Left renal pelvis (tissue), 4 donors: ENCODE measurements around the gene C21orf58. TPM values are rescaled to one million over a fixed set of nuclear protein-coding genes. Genes with fewer than 3 reads are reported as not detected.
"Not testable (repeated sequence)": the region's sequence is repeated elsewhere in the genome, so short reads cannot be mapped to it uniquely, and the experiment has no call there.

ENCODE experiments used
- DNase-seq, 4 donors: peaks; one replicate each; pipeline ENCODE4 v3.0.0-alpha.2; 2013; ENCODE audit warnings: low read depth in 4 of 4, low spot score in 3 of 4
- polyA plus RNA-seq, 4 donors: library from polyadenylated mRNA; unstranded; fragments of 120-200 nt; gene quantifications; one replicate each; pipeline ENCODE4 v1.2.1, GENCODE V29; 2013; ENCODE audit not compliant: insufficient read length in 4 of 4

Gene C21orf58
- polyA plus RNA-seq, 4 donors, result 7.8 to 23.4 (median 10.0) TPM

DNA sequence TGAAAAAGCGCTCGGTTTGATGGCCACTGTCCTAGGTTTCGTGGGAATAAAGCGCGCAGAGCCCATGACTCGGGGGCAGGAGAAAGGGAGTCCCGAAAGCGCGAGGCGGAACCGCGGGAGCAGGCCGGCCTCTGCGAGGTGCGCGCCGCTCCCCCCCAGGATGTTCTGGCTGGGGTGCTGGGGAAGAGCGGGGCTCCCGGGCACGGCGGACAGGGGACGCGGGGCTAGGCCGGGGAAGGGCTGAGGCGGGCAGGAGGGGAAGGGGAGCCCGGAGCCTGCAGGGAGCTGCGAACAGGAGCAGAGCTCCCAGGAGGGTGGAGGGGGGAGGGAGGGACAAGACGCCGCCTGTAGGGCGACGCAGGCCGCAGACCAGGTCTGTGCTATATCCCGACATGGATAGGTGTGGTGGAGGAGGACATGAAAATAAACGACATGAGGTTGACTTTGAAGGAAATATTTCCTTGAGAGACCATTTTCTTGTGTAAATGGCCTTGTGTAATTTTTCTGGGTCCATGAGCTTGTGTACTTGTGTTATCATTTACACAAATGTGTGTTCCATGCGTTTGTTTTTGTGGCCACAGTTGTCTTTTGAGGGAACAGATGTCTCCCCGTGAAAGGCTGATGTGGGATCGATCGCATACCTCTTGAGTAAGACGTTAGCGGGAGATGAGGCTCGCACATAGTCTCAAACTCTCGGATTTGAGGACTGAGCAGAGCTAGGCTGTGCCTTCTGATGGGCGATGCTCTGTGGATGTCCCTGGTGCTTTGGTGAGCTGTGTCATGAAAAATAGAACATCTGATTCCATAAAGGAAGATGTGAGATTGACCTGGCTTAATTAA, 1.6 kb upstream of the C21orf58 start:
- no peak for DNase-seq

DNA sequence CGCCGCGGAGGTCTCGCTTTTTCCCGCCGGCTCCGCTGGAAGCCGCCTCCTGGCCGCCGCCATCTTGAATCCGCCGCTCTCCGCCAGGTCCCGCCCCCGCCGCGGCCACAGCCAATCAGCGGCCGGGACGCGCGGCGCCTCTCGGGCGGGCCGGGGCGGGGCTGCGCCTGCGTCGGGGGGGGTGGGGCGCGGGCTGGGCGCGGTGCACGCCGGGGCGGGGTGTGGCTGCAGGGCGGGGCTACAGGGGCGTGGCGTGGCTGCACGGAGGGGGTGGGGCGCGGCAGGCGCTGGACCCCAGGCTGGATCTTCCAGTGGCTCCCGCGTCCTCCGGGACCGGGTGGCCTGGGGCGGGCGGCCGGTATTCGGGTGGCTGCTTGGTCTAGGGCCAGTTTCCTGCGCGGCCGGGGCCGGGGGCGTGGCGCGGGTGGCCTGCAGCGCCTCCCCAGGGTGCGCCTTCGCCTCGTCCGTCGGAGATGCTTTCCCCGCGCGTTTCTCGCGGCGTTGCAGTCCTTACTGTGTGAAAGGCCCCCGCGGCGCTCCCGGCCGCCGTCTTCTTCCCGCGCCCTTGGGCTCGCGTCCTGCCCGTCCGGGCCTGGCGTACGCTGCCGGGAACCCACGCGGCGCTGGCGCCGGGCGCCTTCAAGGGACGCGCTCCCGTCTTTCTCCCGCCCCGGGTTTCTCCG, 861 bp upstream of the C21orf58 start:
- peak in 3 of 4 donors; percentile 69 to 74 (median 69) for DNase-seq

DNA sequence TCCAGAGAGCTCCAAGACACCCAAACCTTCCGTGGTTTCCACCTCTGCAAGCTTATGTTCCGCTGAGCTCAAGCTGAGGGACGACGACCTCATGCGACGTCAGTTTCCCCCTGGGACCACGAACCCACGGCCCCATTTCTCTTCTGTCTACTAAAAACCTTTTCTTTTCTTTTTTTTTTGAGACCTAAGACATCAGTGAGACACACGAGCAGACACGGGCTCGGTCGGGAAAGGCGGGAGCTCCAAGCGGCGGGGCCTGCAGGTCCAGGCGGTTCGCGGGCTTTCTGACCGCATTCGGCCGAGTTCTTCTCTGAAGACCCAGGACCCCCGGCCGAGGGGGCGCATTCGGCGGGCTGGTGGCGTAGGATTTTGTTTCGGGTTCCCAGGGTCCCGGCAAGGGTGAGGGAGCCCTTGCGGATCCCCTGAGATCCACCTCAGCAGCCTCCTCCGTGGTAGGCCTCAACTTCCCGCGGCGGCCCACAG, 402 bp downstream of the C21orf58 start:
- DNase-seq, result no peak

- DNase-seq, result no peak
Observed at GRCh38 chr21:46322351-46323226, 1.1 kb downstream of the C21orf58 start.

GRCh38 chr21:46320331-46320801, 3.3 kb downstream of the C21orf58 start:
- no peak for DNase-seq

GRCh38 chr21:46319186-46319585, 4.5 kb downstream of the C21orf58 start:
- no peak for DNase-seq

DNA sequence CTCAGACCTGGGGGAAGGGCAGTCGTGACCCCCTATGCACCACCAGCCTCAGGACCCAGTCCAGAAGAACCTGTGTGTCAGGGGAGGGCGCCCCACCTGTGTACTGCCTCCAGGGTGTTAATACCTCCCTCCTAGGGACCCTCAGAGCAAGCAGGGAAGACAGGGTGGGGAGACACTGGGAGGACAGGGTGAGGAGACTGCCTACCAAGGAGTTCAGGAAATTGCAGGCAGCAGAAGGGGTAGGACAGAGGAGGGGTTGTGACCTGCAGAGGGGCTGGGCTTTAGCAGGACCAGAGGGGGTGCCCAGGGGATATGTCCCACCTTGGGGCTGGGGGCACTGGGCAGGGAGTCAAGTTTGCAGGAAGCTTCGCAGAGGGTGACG, 5.2 kb downstream of the C21orf58 start:
- DNase-seq, result no peak

GRCh38 chr21:46317710-46318463, 5.8 kb downstream of the C21orf58 start:
- no peak for DNase-seq

- DNase-seq, result no peak
Observed at GRCh38 chr21:46316708-46317324, 6.9 kb downstream of the C21orf58 start.

GRCh38 chr21:46314441-46315020, 9.1 kb downstream of the C21orf58 start:
- no peak for DNase-seq

GRCh38 chr21:46312949-46313348, 10.7 kb downstream of the C21orf58 start:
- no peak for DNase-seq

GRCh38 chr21:46311568-46311967, 12.1 kb downstream of the C21orf58 start:
- no peak for DNase-seq

GRCh38 chr21:46310260-46310659, 13.4 kb downstream of the C21orf58 start:
- DNase-seq, result not testable (repeated sequence)

DNA sequence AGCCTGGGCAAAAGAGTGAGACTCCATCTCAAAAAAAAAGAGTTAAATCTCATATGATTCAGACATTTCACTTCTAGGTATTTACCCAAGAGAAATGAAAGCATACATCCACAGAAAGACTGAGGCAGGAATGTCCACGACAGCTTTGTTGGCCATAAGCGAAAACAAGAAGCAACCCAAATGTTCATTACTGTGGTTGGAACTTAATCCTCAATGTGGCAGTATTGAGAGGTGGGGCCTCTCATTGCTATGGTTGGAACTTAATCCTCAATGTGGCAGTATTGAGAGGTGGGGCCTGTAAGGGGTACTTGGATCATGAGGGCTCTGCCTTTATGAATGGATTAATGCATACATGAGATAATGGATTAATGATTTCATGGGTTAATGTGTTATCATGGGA, 15.2 kb downstream of the C21orf58 start:
- DNase-seq, result no peak

GRCh38 chr21:46307625-46308024, 16.0 kb downstream of the C21orf58 start:
- DNase-seq, result no peak

- no peak for DNase-seq
Observed at GRCh38 chr21:46304955-46305354, 18.7 kb downstream of the C21orf58 start.

DNA sequence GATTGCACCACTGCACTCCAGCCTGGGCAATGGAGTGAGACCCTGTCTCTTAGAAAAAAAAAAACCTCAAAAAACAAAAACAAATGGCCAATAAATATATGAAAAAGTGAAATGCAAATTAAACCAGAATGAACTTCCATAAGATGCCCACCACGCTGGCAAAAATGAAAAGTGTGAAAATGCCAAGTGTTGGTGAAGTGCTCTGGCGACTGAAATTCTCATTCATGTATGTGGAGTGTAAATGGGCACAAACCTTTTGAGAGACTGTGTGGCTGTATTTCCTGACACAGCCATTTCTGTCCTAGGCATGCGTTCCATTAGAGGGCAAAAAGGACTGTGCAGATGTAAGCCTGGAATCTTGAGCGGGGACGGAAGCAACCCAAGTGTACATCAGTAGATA, 19.2 kb downstream of the C21orf58 start:
- DNase-seq, result no peak

GRCh38 chr21:46301759-46302158, 21.9 kb downstream of the C21orf58 start:
- DNase-seq, result no peak

DNA sequence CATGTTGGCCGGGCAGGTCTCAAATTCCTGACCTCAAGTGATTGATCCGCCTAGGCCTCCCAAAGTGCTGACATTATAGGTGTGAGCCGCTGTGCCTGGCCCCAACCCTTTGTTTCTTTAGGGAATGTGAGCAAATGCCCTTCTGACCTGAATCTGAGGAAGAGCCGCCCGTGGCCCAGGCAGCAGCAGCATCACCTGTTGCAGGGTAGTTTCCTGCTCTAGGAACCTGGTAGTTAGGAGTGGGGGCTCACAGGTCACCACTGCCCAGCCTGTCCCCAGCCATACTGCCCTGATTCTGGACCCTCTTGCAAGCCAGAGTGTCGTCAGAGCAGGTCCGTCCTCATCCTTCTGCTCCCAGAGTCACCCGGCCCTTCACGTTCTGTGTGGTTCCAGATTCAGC, 24.5 kb downstream of the C21orf58 start:
- no peak for DNase-seq
